SU-DHL-6 (cell line): ENCODE results near the gene MAGI3.

Experiments used
- H2AFZ ChIP-seq: fragments of 200-600 bp; sonication (generic); 2 replicates; pipeline ENCODE4 v1.6.1; 2014; ENCODE audit warnings: low read depth, mild to moderate bottlenecking, moderate library complexity, mixed read lengths, antibody characterized with exemption, low read length; ENCODE audit not compliant: severe bottlenecking
- H3F3A ChIP-seq: fragments of 200-600 bp; shearing (Covaris generic); 2 replicates; pipeline ENCODE4 v1.6.0; 2016; ENCODE audit warnings: antibody characterized with exemption, mild to moderate bottlenecking; ENCODE audit not compliant: insufficient read depth
- H3K27ac ChIP-seq: fragments of 200-600 bp; sonication (generic); 2 replicates; pipeline ENCODE4 v1.5.1; 2016; ENCODE audit warnings: low read depth, mild to moderate bottlenecking, low read length, moderate library complexity, mixed read lengths
- H3K27me3 ChIP-seq: fragments of 200-600 bp; sonication (generic), shearing (Covaris generic); 2 replicates; pipeline ENCODE4 v1.6.0; 2014; ENCODE audit warnings: mild to moderate bottlenecking, low read length
- H3K36me3 ChIP-seq: fragments of 200-600 bp; sonication (generic); 2 replicates; pipeline ENCODE4 v1.6.1; 2014; ENCODE audit warnings: mild to moderate bottlenecking, low read length, mixed read lengths
- H3K4me2 ChIP-seq: fragments of 300-600, 200-600 bp; shearing (Covaris generic), sonication (generic); 2 replicates; pipeline ENCODE4 v1.6.0; 2014; ENCODE audit warnings: low read length, low read depth, mild to moderate bottlenecking; ENCODE audit not compliant: poor library complexity, severe bottlenecking
- H3K4me3 ChIP-seq: fragments of 200-600 bp; sonication (generic); 2 replicates; pipeline ENCODE4 v1.5.1; 2014; ENCODE audit warnings: antibody characterized with exemption, low read length, mild to moderate bottlenecking, mixed read lengths; ENCODE audit not compliant: insufficient read depth, poor library complexity, severe bottlenecking
- H3K79me2 ChIP-seq: fragments of 200-600 bp; sonication (generic); 2 replicates; pipeline ENCODE4 v1.6.1; 2014; ENCODE audit warnings: mild to moderate bottlenecking, low read length, moderate library complexity; ENCODE audit not compliant: insufficient read depth
- H3K9ac ChIP-seq: fragments of 200-600 bp; sonication (generic); 2 replicates; pipeline ENCODE4 v1.7.0; 2014; ENCODE audit warnings: mild to moderate bottlenecking, low read length
- H3K9me2 ChIP-seq: fragments of 200-600 bp; sonication (generic); replicated peaks from 2 replicates; pipeline ENCODE4 v1.6.1; 2014; ENCODE audit warnings: low read length; ENCODE audit not compliant: insufficient read depth
- H3K9me3 ChIP-seq: fragments of 200-600 bp; sonication (generic); 2 replicates; pipeline ENCODE4 v1.6.1; 2014; ENCODE audit warnings: low read length, mixed read lengths; ENCODE audit not compliant: insufficient read depth
- H4K20me1 ChIP-seq: fragments of 200-600 bp; sonication (generic); 2 replicates; pipeline ENCODE4 v1.6.1; 2014; ENCODE audit warnings: low read depth, mild to moderate bottlenecking, antibody characterized with exemption, low read length, moderate library complexity, mixed read lengths
- EZH2phosphoT487 ChIP-seq: fragments of 200-600 bp; sonication (generic), shearing (Covaris generic); conservative IDR thresholded peaks from 2 replicates; pipeline ENCODE4 v1.6.1; 2018; ENCODE audit warnings: mild to moderate bottlenecking, antibody characterized with exemption, low read length, moderate library complexity, mixed read lengths
- TF ChIP-seq, protein P1 (sequence below): fragments of 200-600 bp; sonication (generic); IDR thresholded peaks from one replicate; pipeline ENCODE4 v1.5.1; 2017; ENCODE audit warnings: antibody characterized with exemption, mild to moderate bottlenecking, low read length, moderate library complexity; ENCODE audit not compliant: insufficient read depth, poor library complexity, severe bottlenecking

Gene MAGI3

DNA sequence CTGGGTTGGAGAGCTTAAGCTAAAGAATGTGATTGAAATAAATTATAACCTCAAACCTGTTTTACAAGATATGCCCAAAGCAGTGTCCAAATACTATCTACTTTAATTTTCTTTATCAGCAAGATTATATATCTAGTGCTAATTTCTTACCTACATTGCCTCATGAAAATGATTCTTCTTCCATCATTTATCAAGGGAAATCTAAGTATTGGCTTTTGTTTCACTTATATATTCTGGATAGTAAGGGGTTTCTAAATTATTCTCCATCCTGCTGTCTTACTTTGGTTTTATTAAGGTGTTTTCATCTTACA is 287.8 kb downstream of the MAGI3 start:
- TF ChIP-seq EZH2phosphoT487: no peak
- TF ChIP-seq, protein P1, sequence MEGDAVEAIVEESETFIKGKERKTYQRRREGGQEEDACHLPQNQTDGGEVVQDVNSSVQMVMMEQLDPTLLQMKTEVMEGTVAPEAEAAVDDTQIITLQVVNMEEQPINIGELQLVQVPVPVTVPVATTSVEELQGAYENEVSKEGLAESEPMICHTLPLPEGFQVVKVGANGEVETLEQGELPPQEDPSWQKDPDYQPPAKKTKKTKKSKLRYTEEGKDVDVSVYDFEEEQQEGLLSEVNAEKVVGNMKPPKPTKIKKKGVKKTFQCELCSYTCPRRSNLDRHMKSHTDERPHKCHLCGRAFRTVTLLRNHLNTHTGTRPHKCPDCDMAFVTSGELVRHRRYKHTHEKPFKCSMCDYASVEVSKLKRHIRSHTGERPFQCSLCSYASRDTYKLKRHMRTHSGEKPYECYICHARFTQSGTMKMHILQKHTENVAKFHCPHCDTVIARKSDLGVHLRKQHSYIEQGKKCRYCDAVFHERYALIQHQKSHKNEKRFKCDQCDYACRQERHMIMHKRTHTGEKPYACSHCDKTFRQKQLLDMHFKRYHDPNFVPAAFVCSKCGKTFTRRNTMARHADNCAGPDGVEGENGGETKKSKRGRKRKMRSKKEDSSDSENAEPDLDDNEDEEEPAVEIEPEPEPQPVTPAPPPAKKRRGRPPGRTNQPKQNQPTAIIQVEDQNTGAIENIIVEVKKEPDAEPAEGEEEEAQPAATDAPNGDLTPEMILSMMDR: no peak
- Histone ChIP-seq H2AFZ (no peak overlapping the region), H3K9me3 (no peaks in the 10 kb centered on the region), H4K20me1 (no peaks in the 10 kb centered on the region), H3K9ac (no peak overlapping the region), H3K27me3 (no peaks in the 10 kb centered on the region), H3K9me2 (no peaks in the 10 kb centered on the region), H3K4me3 (no peak overlapping the region), H3K79me2 (no peaks in the 10 kb centered on the region), H3K36me3 (no peaks in the 10 kb centered on the region), H3F3A (0 out of 2 replicates have a peak, but pooled peaks cover 6% of the 10 kb centered on the region), H3K27ac (no peak overlapping the region), H3K4me2 (no peak overlapping the region)

DNA sequence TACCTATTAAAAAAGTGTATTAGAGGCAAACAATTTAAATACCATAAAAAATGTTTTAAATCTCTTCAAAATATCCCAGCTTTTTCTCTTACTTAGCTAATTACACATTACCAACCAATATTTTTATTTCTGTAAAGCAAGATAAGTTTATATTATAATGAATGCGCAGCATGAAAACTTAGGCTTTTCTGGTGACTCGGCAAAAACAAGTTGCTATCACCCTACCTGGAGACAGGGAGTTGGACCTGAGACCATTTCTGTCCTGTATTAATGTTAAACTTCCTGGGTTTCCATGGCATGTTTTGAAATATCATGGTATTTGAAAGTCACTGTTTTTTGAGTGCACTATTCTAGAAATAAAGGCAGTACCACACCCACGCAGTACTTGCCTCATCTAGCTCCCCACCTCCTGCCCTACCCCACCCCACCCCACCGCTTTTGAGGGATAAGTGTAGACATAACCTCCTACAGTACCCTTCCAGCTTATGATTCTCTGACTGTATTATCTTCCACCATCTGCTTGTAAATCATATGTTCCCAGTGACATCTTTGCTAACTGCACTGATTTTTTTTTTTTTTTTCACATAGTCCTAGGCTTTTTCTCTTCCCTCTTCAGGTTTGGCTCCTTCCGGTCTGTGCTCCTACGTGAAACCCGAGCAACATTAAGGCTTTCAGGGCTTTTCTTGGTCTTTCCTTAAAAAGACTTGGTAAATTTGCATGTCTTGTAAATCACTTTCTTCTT is 291.5 kb downstream of the MAGI3 start:
- Histone ChIP-seq H3K4me3 (no peak overlapping the region), H3K4me2 (no peak overlapping the region), H3K36me3 (no peaks in the 10 kb centered on the region; the same call in 1 of the 2 replicates), H4K20me1 (no peaks in the 10 kb centered on the region), H3K9ac (no peak overlapping the region), H3K79me2 (no peaks in the 10 kb centered on the region), H3K9me3 (no peaks in the 10 kb centered on the region), H3K27me3 (no peaks in the 10 kb centered on the region), H3K9me2 (no peaks in the 10 kb centered on the region), H2AFZ (no peak overlapping the region), H3K27ac (no peak overlapping the region), H3F3A (peaks cover 7% of the 10 kb centered on the region; the same call in 1 of the 2 replicates)
- no peak for TF ChIP-seq EZH2phosphoT487
- TF ChIP-seq, protein P1: no peak

DNA sequence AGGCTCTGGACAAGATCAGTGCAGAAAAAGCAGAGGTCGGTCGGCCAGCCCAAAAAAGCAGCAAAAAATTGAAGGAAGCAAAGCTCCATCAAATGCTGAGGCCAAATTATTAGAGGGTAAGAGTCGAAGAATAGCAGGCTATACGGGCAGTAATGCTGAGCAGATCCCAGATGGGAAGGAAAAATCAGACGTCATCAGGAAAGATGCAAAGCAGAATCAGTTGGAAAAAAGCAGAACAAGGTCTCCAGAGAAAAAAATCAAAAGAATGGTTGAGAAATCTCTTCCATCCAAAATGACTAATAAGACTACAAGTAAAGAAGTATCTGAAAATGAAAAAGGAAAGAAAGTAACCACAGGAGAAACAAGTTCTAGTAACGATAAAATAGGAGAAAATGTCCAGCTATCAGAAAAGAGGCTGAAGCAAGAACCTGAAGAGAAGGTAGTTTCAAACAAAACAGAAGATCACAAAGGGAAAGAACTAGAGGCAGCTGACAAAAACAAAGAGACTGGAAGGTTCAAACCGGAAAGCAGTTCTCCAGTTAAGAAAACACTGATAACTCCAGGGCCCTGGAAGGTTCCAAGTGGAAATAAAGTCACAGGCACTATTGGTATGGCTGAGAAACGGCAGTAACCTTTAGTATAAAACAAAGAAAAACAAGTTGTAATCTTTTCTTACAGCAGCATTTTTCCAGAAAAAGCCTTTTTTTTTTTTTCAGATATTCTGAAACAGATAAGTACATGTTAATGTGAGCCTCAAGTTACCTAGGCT is 293.3 kb downstream of the MAGI3 start:
- no peak overlapping the region for H3K9ac ChIP-seq
- peaks cover 9% of the 10 kb centered on the region; the same call in 1 of the 2 replicates for H3F3A ChIP-seq
- no peak overlapping the region for H3K4me2 ChIP-seq
- H4K20me1 ChIP-seq: no peaks in the 10 kb centered on the region
- H3K27me3 ChIP-seq: no peaks in the 10 kb centered on the region
- no peaks in the 10 kb centered on the region for H3K79me2 ChIP-seq
- TF ChIP-seq, protein P1: no peak
- TF ChIP-seq EZH2phosphoT487: no peak
- no peaks in the 10 kb centered on the region for H3K9me2 ChIP-seq
- no peak overlapping the region for H3K27ac ChIP-seq
- H3K36me3 ChIP-seq: no peaks in the 10 kb centered on the region; the same call in 1 of the 2 replicates
- no peaks in the 10 kb centered on the region for H3K9me3 ChIP-seq
- no peak overlapping the region for H2AFZ ChIP-seq
- no peak overlapping the region for H3K4me3 ChIP-seq
